Osteoblast (primary cell): ENCODE results near the gene WFDC1. TPM values are rescaled to one million over a fixed set of nuclear protein-coding genes. Genes with fewer than 3 reads are reported as not detected.

ENCODE experiments used
- DNase-seq: peaks from one replicate; pipeline ENCODE4 v3.0.0; 2011; ENCODE audit warnings: low spot score, mixed read lengths; ENCODE audit not compliant: insufficient read length; ENCODE audit errors: missing footprints
- H2AFZ ChIP-seq: 2 replicates; pipeline ENCODE4 v1.6.0; 2011; ENCODE audit warnings: mild to moderate bottlenecking, low read length
- H3K27ac ChIP-seq: 2 replicates; pipeline ENCODE4 v1.5.1; 2011; ENCODE audit warnings: mild to moderate bottlenecking, low read depth, low read length, moderate library complexity
- H3K27me3 ChIP-seq: 2 replicates; pipeline ENCODE4 v1.6.0; 2012; ENCODE audit warnings: mild to moderate bottlenecking, control low read depth, inconsistent platforms, low read length, moderate library complexity; ENCODE audit not compliant: insufficient read depth
- H3K36me3 ChIP-seq: 2 replicates; pipeline ENCODE4 v1.5.1; 2011; ENCODE audit warnings: mild to moderate bottlenecking, low read length, control low read depth, moderate library complexity; ENCODE audit not compliant: insufficient read depth
- H3K4me1 ChIP-seq: 2 replicates; pipeline ENCODE4 v1.5.1; 2011; ENCODE audit warnings: mild to moderate bottlenecking, low read length, control low read depth, moderate library complexity; ENCODE audit not compliant: insufficient read depth
- H3K4me2 ChIP-seq: 2 replicates; pipeline ENCODE4 v1.6.0; 2011; ENCODE audit warnings: mild to moderate bottlenecking, low read length; ENCODE audit not compliant: insufficient read depth
- H3K4me3 ChIP-seq: fragments of 200-600 bp; sonication (generic); 3 replicates; pipeline ENCODE4 v1.5.1; 2012; ENCODE audit warnings: mild to moderate bottlenecking, low read length, inconsistent platforms; ENCODE audit not compliant: insufficient read depth
- H3K79me2 ChIP-seq: 2 replicates; pipeline ENCODE4 v1.6.0; 2012; ENCODE audit warnings: mild to moderate bottlenecking, low read length, control low read depth, inconsistent platforms; ENCODE audit not compliant: insufficient read depth
- H3K9me3 ChIP-seq: 2 replicates; pipeline ENCODE4 v1.5.1; 2011; ENCODE audit warnings: low read depth, low read length, control low read depth
- H4K20me1 ChIP-seq: 2 replicates; pipeline ENCODE4 v1.6.0; 2012; ENCODE audit warnings: mild to moderate bottlenecking, low read length, control low read depth; ENCODE audit not compliant: insufficient read depth
- CTCF ChIP-seq: IDR thresholded peaks from 2 replicates; pipeline ENCODE4 v1.5.1; 2011; ENCODE audit warnings: mild to moderate bottlenecking, low read depth, low read length, moderate library complexity; ENCODE audit errors: extremely low read depth
- total RNA-seq: library from RNA; depleted of rRNA; stranded (reverse); fragments of >200 nt; gene quantifications from 2 replicates; pipeline ENCODE4 v1.2.3, GENCODE V29; 2012

Gene WFDC1
- total RNA-seq, 1 donor: not detected

GRCh38 chr16:84315422-84315821 lies 20.7 kb downstream of the WFDC1 start:
- H3K79me2 ChIP-seq: no peaks in the 10 kb centered on the region
- H3K4me2 ChIP-seq: no peak overlapping the region
- no peaks in the 10 kb centered on the region for H3K36me3 ChIP-seq
- H3K4me1 ChIP-seq: no peaks in the 10 kb centered on the region
- H3K27me3 ChIP-seq: peaks cover 8% of the 10 kb centered on the region
- no peak for DNase-seq
- H3K27ac ChIP-seq: no peak overlapping the region
- no peak overlapping the region for H3K4me3 ChIP-seq
- no peaks in the 10 kb centered on the region for H4K20me1 ChIP-seq
- no peak overlapping the region for H2AFZ ChIP-seq
- peak; percentile 15 for TF ChIP-seq CTCF
- H3K9me3 ChIP-seq: peaks cover 4% of the 10 kb centered on the region

DNA sequence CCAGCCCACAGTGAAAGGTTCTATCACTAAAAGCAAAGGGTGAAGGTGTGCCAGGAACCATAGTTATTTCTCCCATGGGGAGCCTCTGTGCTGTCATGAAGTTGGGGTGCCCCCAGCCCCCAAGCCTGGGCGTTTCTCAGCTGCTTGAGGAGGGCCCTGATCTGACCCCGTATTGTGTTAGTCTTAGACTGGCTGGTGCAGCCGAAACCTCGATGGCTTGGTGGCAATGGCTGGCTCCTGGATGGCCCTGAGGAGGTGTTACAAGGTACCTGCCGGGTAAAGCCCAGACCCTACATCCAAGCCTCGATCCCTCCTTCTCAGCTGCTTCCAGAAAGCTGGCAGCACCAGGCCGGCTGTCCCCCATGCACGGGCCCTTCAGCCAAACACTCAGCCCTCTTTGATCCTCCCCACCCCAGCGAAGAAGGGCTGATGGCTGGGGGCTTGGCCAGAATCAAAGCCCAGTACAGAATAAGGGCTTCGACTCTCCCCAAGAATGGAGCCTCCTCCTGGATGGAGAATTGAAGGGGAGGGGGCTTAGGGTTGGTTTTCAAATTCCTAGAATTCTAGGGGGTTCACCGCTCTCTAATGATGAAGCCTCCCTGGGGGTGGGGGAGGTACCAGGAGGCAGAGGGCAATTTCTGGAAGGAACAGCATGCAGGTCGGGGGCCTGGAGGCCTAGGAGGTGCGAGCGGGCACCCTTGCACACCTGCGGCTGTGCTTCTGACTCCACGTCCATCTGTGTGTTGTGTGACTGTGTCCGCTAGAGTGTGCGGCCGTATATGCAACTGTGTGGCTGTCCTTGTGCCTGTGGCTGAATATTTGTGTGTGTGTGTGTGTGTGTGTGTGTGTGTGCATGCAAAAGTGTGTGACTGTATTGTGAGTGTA lies 23.7 kb downstream of the WFDC1 start:
- no peak overlapping the region for H3K27ac ChIP-seq
- H3K27me3 ChIP-seq: peaks cover 3% of the 10 kb centered on the region
- H3K4me1 ChIP-seq: no peaks in the 10 kb centered on the region
- no peak for TF ChIP-seq CTCF
- no peak for DNase-seq
- peaks cover 4% of the 10 kb centered on the region for H3K9me3 ChIP-seq
- no peaks in the 10 kb centered on the region for H4K20me1 ChIP-seq
- no peaks in the 10 kb centered on the region for H3K36me3 ChIP-seq
- H3K4me3 ChIP-seq: no peak overlapping the region
- H3K79me2 ChIP-seq: no peaks in the 10 kb centered on the region
- no peak overlapping the region for H2AFZ ChIP-seq
- no peak overlapping the region for H3K4me2 ChIP-seq

DNA sequence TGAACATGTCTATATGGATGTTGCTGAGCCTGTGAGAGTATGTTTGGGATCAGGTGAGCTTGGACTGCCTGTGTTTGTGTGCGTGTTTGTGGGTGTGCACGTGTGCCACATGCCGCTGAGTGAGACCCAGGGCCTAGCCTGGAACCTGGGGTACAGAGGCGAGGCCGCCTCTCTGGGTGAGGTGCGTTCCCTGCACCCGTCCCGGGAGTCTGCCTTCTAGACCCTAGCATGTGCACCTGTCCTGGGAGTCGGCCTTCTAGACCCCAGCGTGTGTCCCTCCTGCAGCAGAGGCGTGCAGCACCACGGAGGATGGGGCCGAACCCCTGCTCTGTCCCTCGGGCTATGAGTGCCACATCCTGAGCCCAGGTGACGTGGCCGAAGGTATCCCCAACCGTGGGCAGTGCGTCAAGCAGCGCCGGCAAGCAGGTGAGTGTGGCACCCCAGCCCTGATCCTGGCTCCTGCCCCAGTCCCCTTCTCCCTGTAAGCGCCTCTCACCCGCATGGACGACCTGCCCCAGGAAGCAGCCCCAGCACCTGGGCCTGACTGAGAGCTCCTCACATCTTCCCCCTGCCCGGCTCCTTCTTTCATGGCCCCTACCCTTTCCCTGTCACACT lies 24.6 kb downstream of the WFDC1 start:
- Histone ChIP-seq H3K4me2 (no peak overlapping the region), H3K27me3 (peaks cover 3% of the 10 kb centered on the region), H3K4me3 (no peak overlapping the region), H3K4me1 (no peaks in the 10 kb centered on the region), H4K20me1 (no peaks in the 10 kb centered on the region), H3K27ac (no peak overlapping the region), H3K36me3 (no peaks in the 10 kb centered on the region), H3K79me2 (no peaks in the 10 kb centered on the region), H2AFZ (no peak overlapping the region), H3K9me3 (peaks cover 4% of the 10 kb centered on the region)
- no peak for DNase-seq
- no peak for TF ChIP-seq CTCF

- no peak overlapping the region for H2AFZ ChIP-seq
- H3K4me1 ChIP-seq: no peaks in the 10 kb centered on the region
- H3K4me2 ChIP-seq: no peak overlapping the region
- no peak overlapping the region for H3K4me3 ChIP-seq
- no peak for TF ChIP-seq CTCF
- H3K27ac ChIP-seq: no peak overlapping the region
- H3K27me3 ChIP-seq: peaks cover 3% of the 10 kb centered on the region
- H3K9me3 ChIP-seq: peaks cover 4% of the 10 kb centered on the region
- H3K36me3 ChIP-seq: no peaks in the 10 kb centered on the region
- DNase-seq: no peak
- no peaks in the 10 kb centered on the region for H3K79me2 ChIP-seq
- no peaks in the 10 kb centered on the region for H4K20me1 ChIP-seq
These were observed 25.8 kb downstream of the WFDC1 start for GRCh38 chr16:84320511-84320910.
